Spleen (tissue), 7 donors: ENCODE data around the gene USP13.

Experiments
- CTCF ChIP-seq, 11 experiments: fragments of 200-600 bp in 7 of 11; fragments of 450-650 bp in 4 of 11; sonication (generic) in 4 of 11; IDR thresholded peaks in 8 of 11; conservative IDR thresholded peaks in 3 of 11; 1 replicate in 7 of 11; 2 replicates in 4 of 11; pipeline versions ENCODE4 v1.4.0 to v1.8.0; 2016 to 2021; ENCODE audit warnings: antibody characterized with exemption in 11 of 11, inconsistent platforms in 4 of 11, mild to moderate bottlenecking in 1 of 11
- POLR2A ChIP-seq, 3 donors: fragments of 450-650 bp; IDR thresholded peaks; one replicate each; pipeline ENCODE4 v1.5.1; 2017; ENCODE audit warnings: antibody characterized with exemption in 3 of 3, mild to moderate bottlenecking in 1 of 3
- POLR2AphosphoS5 ChIP-seq, 3 donors: sonication (generic); formaldehyde crosslinking; IDR thresholded peaks; one replicate each; pipeline ENCODE4 v1.5.1; 2017; ENCODE audit warnings: antibody characterized with exemption in 3 of 3
- donor health status: DM: no; HTN: no; CAD: no; lungs with moderate emphysema.
- donor health status: DM: no; HTN: no; CAD: no.
- donor health status: DM: no; HTN: no; CAD: no.

GRCh38 chr3:179701176-179701827 lies 48.5 kb downstream of the USP13 start:
- TF ChIP-seq CTCF (IDR thresholded peaks at IDR 0.05 in 8 of 11, conservative IDR thresholded peaks at IDR 0.05 in 3 of 11) (no peak), POLR2A (IDR thresholded peaks at IDR 0.05) (no peak), POLR2AphosphoS5 (IDR thresholded peaks at IDR 0.05) (no peak)
